PFSK-1 (cell line): ENCODE measurements around the gene RGS13.

Source experiments
- FOXP2 ChIP-seq: optimal IDR thresholded peaks from 2 replicates; pipeline ENCODE3; 2011; ENCODE audit warnings: borderline replicate concordance, control low read depth, inconsistent platforms; ENCODE audit not compliant: insufficient read depth; ENCODE audit errors: extremely low read length, extremely low read depth
- POLR2AphosphoS5 ChIP-seq: IDR thresholded peaks from 2 replicates; pipeline ENCODE4 v1.6.1; 2012; ENCODE audit warnings: low read depth, mild to moderate bottlenecking, control low read depth, low read length, moderate library complexity
- SIN3A ChIP-seq: IDR thresholded peaks from 2 replicates; pipeline ENCODE4 v1.6.1; 2012; ENCODE audit warnings: mild to moderate bottlenecking, low read length, moderate library complexity, borderline replicate concordance; ENCODE audit not compliant: insufficient read depth
- TAF1 ChIP-seq: IDR thresholded peaks from 2 replicates; pipeline ENCODE4 v1.6.1; 2012; ENCODE audit warnings: low read length, control low read depth, borderline replicate concordance; ENCODE audit not compliant: insufficient read depth
- TF ChIP-seq, protein P1 (sequence below), 2 experiments: IDR thresholded peaks; 2 replicates each; pipeline versions ENCODE4 v1.6.1 to v1.8.0; 2011 to 2012; ENCODE audit warnings: low read depth in 2 of 2, low read length in 2 of 2, control low read depth in 1 of 2, inconsistent platforms in 1 of 2, mild to moderate bottlenecking in 1 of 2, moderate library complexity in 1 of 2; ENCODE audit not compliant: insufficient read depth in 1 of 2

The RGS13 gene

DNA sequence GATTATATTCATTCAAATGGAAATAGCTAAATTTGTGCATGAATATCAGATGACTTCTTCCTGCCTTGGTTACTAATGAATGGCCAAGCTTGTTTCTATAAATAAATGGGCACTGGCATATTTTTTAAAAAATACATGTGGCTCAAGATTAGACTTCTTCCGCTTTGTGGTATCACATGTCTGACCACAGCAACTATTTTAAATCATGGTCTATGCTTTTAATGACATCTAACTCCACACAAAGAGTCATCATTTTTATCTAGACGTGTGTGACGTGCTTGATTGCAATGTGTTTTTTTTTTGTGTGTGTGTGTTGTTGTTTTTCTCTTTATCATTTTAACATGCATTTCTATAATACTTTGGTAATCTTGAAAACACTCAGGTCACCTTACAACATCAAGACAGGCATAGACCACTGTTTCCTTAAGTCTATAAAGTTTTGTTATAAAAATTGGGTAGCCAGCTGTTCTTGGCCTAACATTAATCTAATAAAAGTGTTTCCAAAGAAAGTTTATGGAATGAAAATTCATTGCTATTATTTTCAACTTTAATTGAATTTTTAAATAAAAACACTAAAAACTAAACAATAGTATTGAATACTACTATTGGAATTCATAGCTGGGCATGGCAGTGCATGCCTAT is 30.8 kb upstream of the RGS13 start:
- TF ChIP-seq SIN3A (no peak), FOXP2 (no peak), POLR2AphosphoS5 (no peak), TAF1 (no peak)
- TF ChIP-seq, protein P1, sequence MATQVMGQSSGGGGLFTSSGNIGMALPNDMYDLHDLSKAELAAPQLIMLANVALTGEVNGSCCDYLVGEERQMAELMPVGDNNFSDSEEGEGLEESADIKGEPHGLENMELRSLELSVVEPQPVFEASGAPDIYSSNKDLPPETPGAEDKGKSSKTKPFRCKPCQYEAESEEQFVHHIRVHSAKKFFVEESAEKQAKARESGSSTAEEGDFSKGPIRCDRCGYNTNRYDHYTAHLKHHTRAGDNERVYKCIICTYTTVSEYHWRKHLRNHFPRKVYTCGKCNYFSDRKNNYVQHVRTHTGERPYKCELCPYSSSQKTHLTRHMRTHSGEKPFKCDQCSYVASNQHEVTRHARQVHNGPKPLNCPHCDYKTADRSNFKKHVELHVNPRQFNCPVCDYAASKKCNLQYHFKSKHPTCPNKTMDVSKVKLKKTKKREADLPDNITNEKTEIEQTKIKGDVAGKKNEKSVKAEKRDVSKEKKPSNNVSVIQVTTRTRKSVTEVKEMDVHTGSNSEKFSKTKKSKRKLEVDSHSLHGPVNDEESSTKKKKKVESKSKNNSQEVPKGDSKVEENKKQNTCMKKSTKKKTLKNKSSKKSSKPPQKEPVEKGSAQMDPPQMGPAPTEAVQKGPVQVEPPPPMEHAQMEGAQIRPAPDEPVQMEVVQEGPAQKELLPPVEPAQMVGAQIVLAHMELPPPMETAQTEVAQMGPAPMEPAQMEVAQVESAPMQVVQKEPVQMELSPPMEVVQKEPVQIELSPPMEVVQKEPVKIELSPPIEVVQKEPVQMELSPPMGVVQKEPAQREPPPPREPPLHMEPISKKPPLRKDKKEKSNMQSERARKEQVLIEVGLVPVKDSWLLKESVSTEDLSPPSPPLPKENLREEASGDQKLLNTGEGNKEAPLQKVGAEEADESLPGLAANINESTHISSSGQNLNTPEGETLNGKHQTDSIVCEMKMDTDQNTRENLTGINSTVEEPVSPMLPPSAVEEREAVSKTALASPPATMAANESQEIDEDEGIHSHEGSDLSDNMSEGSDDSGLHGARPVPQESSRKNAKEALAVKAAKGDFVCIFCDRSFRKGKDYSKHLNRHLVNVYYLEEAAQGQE (IDR thresholded peaks at IDR 0.05; ENCODE audit: insufficient read depth in 1 of 2, low read depth in 2 of 2, low read length in 2 of 2): no peak

DNA sequence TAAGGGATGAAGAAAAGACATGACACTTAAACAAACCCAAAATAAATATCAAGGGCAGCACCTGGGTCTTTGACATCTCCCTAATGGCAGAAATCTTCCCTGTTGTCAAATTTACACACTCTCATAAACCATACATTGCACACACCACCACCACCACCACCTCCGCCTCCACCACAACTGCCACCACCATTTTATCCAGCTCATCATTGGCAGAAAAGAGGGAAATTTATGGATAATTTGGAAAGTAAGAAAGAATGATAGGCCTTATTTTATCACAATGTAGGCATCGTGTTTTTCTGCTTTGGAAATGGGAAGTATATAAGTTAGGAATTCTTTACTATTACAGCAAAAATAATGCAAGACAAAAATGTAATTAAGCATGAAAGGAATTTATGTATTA is 27.3 kb upstream of the RGS13 start:
- TF ChIP-seq POLR2AphosphoS5 (no peak), FOXP2 (no peak), TAF1 (no peak), SIN3A (no peak)
- TF ChIP-seq, protein P1 (IDR thresholded peaks at IDR 0.05; ENCODE audit: insufficient read depth in 1 of 2, low read depth in 2 of 2, low read length in 2 of 2): no peak

DNA sequence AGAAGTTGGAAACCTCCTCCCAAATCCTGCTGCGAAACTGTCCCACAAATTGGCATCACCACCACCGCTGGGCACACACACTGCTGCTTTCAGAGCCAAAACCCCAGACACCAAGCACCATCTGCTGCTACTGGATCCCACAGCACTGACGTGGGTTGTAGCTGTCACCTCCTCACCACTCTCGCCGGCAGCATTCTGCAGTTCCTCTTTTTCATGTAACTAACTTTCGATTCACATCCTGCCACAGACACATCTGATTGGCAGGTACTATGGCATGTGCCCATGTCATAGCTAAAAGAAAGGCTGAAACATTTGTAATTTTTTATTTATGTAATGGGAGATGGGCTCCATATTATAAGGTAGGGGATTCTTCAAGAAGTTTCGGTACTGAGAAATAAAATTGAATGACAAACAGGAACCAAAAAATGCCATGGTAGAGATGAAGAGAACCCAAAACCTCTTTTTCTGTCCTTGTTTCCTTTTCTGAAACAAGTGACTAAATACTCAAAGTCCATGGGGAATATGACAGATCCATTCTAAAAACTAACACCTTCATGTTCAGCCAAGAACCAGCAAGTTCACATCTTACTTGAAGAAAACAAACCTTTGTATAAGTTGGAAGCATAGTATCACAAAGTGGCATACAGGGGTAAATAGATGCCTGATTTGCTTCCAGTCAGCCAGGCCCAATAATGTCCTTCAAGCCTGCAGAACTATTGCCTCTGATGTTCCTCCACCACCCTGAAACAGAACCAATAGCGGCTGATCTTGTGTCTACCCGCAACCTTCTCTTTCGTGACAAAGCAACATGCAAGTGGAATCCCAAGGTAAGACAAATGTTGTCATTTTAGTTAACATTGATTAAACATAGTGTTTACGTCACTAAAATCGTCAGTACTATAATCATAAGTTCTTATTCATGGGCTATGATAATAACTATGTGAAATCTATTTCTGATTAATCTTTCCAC is 26.6 kb upstream of the RGS13 start:
- TF ChIP-seq, protein P1 (IDR thresholded peaks at IDR 0.05; ENCODE audit: insufficient read depth in 1 of 2, low read depth in 2 of 2, low read length in 2 of 2): no peak
- no peak for TF ChIP-seq FOXP2
- no peak for TF ChIP-seq SIN3A
- no peak for TF ChIP-seq POLR2AphosphoS5
- no peak for TF ChIP-seq TAF1

DNA sequence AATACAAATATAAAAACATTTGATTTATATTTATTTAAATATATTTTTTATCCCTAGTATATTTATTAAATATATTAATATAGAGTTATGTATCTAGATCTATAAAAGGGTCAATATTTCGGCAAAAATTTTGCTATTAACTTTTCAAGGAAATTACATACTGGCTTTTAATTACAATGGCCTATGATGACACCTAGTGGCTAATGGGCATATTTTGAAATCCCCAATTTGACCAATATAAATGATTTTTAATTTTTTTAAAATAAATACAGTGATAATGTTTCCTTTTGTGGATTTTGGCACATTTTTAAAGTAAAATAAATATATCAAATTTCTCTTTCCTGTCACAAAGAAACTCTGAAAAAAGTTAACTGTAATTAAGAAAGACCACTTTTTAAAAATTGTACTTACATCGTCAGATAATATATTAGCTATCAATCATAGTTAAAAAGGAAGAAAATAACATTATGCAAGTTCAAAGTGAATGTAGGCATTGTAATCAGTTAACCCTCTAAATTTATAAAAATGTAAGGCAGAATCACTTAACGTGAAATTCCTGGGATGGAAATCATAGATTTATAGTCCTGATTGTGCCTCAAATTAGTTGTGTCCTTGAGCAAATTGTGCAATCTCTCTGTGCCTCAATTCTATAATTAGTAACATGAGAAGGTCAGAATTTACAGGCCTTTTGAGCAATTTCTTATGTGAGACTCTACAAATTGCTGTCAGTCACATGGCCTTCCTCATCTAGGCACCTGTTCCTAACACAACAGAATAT is 25.6 kb upstream of the RGS13 start:
- TF ChIP-seq TAF1 (no peak), SIN3A (no peak), FOXP2 (no peak), POLR2AphosphoS5 (no peak)
- TF ChIP-seq, protein P1 (IDR thresholded peaks at IDR 0.05; ENCODE audit: insufficient read depth in 1 of 2, low read depth in 2 of 2, low read length in 2 of 2): no peak
